ENCODE measurements around the gene LRP1.
A peak's percentile ranks its signal among the peaks of the same experiment; 100 is the strongest.

Gene LRP1

GRCh38 chr12:57149245-57149900 is 21.1 kb downstream of the LRP1 start:
- no peaks in the 10 kb centered on the region for H3K9me3 ChIP-seq (ENCODE audit: control insufficient read depth, low read length)
- H2AFZ ChIP-seq: no peak overlapping the region
- no peaks in the 10 kb centered on the region for H3K79me2 ChIP-seq
- no peaks in the 10 kb centered on the region for H3K27me3 ChIP-seq (ENCODE audit: control insufficient read depth, insufficient read depth, low read length)
- no peak overlapping the region for H3K4me2 ChIP-seq (ENCODE audit: low read length)
- no peaks in the 10 kb centered on the region for H3K36me3 ChIP-seq (ENCODE audit: control insufficient read depth, insufficient read depth, low read length)
- TF ChIP-seq CTCF (IDR thresholded peaks at IDR 0.05): no peak
- peak overlapping the region; percentile 39 for H3K27ac ChIP-seq
- H3K4me1 ChIP-seq: no peaks in the 10 kb centered on the region
- H3K9ac ChIP-seq: no peak overlapping the region
- H3K4me3 ChIP-seq (ENCODE audit: low read depth, low read length): no peak overlapping the region

GRCh38 chr12:57150400-57151000 is 22.2 kb downstream of the LRP1 start:
- H3K79me2 ChIP-seq: no peaks in the 10 kb centered on the region
- no peak overlapping the region for H3K4me3 ChIP-seq (ENCODE audit: low read depth, low read length)
- H3K4me2 ChIP-seq (ENCODE audit: low read length): no peak overlapping the region
- H3K9ac ChIP-seq: no peak overlapping the region
- no peak overlapping the region for H3K27ac ChIP-seq
- no peak for TF ChIP-seq CTCF (IDR thresholded peaks at IDR 0.05)
- H3K4me1 ChIP-seq: no peaks in the 10 kb centered on the region
- no peaks in the 10 kb centered on the region for H3K36me3 ChIP-seq (ENCODE audit: control insufficient read depth, insufficient read depth, low read length)
- no peaks in the 10 kb centered on the region for H3K27me3 ChIP-seq (ENCODE audit: control insufficient read depth, insufficient read depth, low read length)
- H2AFZ ChIP-seq: no peak overlapping the region
- H3K9me3 ChIP-seq (ENCODE audit: control insufficient read depth, low read length): no peaks in the 10 kb centered on the region

- Histone ChIP-seq H3K4me3 (ENCODE audit: low read depth, low read length) (no peak overlapping the region), H2AFZ (no peak overlapping the region), H3K4me2 (ENCODE audit: low read length) (no peak overlapping the region), H3K79me2 (no peaks in the 10 kb centered on the region), H3K27ac (no peak overlapping the region), H3K36me3 (ENCODE audit: control insufficient read depth, insufficient read depth, low read length) (no peaks in the 10 kb centered on the region), H3K9me3 (ENCODE audit: control insufficient read depth, low read length) (no peaks in the 10 kb centered on the region), H3K27me3 (ENCODE audit: control insufficient read depth, insufficient read depth, low read length) (no peaks in the 10 kb centered on the region), H3K9ac (no peak overlapping the region), H3K4me1 (no peaks in the 10 kb centered on the region)
- TF ChIP-seq CTCF (IDR thresholded peaks at IDR 0.05): no peak
Measured at GRCh38 chr12:57151741-57152630, 23.7 kb downstream of the LRP1 start.

- Histone ChIP-seq H3K27ac (no peak overlapping the region), H3K79me2 (no peaks in the 10 kb centered on the region), H3K9me3 (ENCODE audit: control insufficient read depth, low read length) (no peaks in the 10 kb centered on the region), H3K4me3 (ENCODE audit: low read depth, low read length) (no peak overlapping the region), H3K4me2 (ENCODE audit: low read length) (no peak overlapping the region), H2AFZ (no peak overlapping the region), H3K9ac (no peak overlapping the region), H3K27me3 (ENCODE audit: control insufficient read depth, insufficient read depth, low read length) (no peaks in the 10 kb centered on the region), H3K36me3 (ENCODE audit: control insufficient read depth, insufficient read depth, low read length) (no peaks in the 10 kb centered on the region), H3K4me1 (no peaks in the 10 kb centered on the region)
- no peak for TF ChIP-seq CTCF (IDR thresholded peaks at IDR 0.05)
Measured at GRCh38 chr12:57152639-57153038, 24.4 kb downstream of the LRP1 start.

Measured in parathyroid adenoma (tissue), 2 donors.